ENCODE data around the gene CHRNA3.

The CHRNA3 gene

DNA sequence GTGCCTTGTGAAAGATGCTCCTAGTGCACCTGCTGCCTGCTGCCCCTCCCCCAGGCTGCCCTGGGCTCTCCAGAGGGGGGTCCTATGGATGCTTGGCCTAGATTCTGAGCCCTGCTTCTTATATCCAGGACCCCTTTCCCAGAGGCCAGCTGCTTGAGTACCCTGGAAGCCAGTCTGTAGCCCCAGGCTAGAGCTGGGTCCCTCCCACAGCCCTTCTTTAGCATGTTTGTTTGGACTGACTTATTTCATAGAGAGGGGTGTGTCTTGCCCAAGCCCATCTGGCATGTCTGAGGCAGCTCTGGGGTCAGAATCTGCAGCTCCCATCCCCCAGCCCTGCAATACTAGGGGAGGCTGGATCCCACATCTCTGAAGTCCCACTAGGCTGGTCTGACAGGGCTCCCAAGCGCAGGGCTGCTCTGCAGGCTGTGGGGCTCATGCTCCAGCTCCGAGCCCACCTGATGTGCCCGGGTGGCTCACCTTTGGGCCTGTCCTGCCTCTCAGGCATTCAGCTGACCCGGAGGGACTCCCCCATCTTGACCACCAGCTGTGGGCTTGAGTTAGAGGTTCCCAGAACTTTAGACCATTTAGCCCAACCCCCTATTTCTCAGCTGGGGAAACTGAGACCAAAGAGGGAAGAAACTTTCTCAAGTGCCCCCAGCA is 17.1 kb upstream of the CHRNA3 start:
- no peaks in the 10 kb centered on the region for H3K36me3 ChIP-seq (ENCODE audit: control insufficient read depth, insufficient read depth, low read length)
- H3K4me1 ChIP-seq (ENCODE audit: control insufficient read depth, insufficient read depth, low read length) = peaks cover 6% of the 10 kb centered on the region
- peaks cover 30% of the 10 kb centered on the region for H3K27me3 ChIP-seq (ENCODE audit: control insufficient read depth, insufficient read depth, low read length, poor library complexity, severe bottlenecking)
- no peak overlapping the region for H3K27ac ChIP-seq (ENCODE audit: insufficient read depth, low read depth, low read length, poor library complexity, severe bottlenecking)
- H3K4me3 ChIP-seq (ENCODE audit: insufficient read depth, low read depth, low read length) = no peak overlapping the region
- no peaks in the 10 kb centered on the region for H3K9me3 ChIP-seq (ENCODE audit: control insufficient read depth, low read length)
- 86 to 93% methylated on average over 4 of the region's 4 CpGs for WGBS, 2 experiments

- no peak overlapping the region for H3K4me3 ChIP-seq (ENCODE audit: insufficient read depth, low read depth, low read length)
- H3K36me3 ChIP-seq (ENCODE audit: control insufficient read depth, insufficient read depth, low read length) = no peaks in the 10 kb centered on the region
- 91 to 98% methylated on average over 2 of the region's 2 CpGs for WGBS, 2 experiments
- H3K27me3 ChIP-seq (ENCODE audit: control insufficient read depth, insufficient read depth, low read length, poor library complexity, severe bottlenecking) = peaks cover 19% of the 10 kb centered on the region
- H3K9me3 ChIP-seq (ENCODE audit: control insufficient read depth, low read length) = no peaks in the 10 kb centered on the region
- peaks cover 6% of the 10 kb centered on the region for H3K4me1 ChIP-seq (ENCODE audit: control insufficient read depth, insufficient read depth, low read length)
- H3K27ac ChIP-seq (ENCODE audit: insufficient read depth, low read depth, low read length, poor library complexity, severe bottlenecking) = no peak overlapping the region
Observed at GRCh38 chr15:78636378-78636859, 15.6 kb upstream of the CHRNA3 start.

GRCh38 chr15:78635346-78635745 is 14.6 kb upstream of the CHRNA3 start:
- peaks cover 9% of the 10 kb centered on the region for H3K27me3 ChIP-seq (ENCODE audit: control insufficient read depth, insufficient read depth, low read length, poor library complexity, severe bottlenecking)
- peaks cover 2% of the 10 kb centered on the region for H3K4me1 ChIP-seq (ENCODE audit: control insufficient read depth, insufficient read depth, low read length)
- H3K27ac ChIP-seq (ENCODE audit: insufficient read depth, low read depth, low read length, poor library complexity, severe bottlenecking) = no peak overlapping the region
- H3K36me3 ChIP-seq (ENCODE audit: control insufficient read depth, insufficient read depth, low read length) = no peaks in the 10 kb centered on the region
- 88 to 94% methylated on average over 10 of the region's 10 CpGs for WGBS, 2 experiments
- H3K4me3 ChIP-seq (ENCODE audit: insufficient read depth, low read depth, low read length) = no peak overlapping the region
- no peaks in the 10 kb centered on the region for H3K9me3 ChIP-seq (ENCODE audit: control insufficient read depth, low read length)

GRCh38 chr15:78634210-78635145 is 13.7 kb upstream of the CHRNA3 start:
- Histone ChIP-seq H3K4me3 (ENCODE audit: insufficient read depth, low read depth, low read length) (no peak overlapping the region), H3K27ac (ENCODE audit: insufficient read depth, low read depth, low read length, poor library complexity, severe bottlenecking) (no peak overlapping the region), H3K9me3 (ENCODE audit: control insufficient read depth, low read length) (no peaks in the 10 kb centered on the region), H3K4me1 (ENCODE audit: control insufficient read depth, insufficient read depth, low read length) (no peaks in the 10 kb centered on the region), H3K36me3 (ENCODE audit: control insufficient read depth, insufficient read depth, low read length) (no peaks in the 10 kb centered on the region), H3K27me3 (ENCODE audit: control insufficient read depth, insufficient read depth, low read length, poor library complexity, severe bottlenecking) (no peaks in the 10 kb centered on the region)
- WGBS, 2 experiments = 90 to 91% methylated on average over 12 of the region's 12 CpGs

DNA sequence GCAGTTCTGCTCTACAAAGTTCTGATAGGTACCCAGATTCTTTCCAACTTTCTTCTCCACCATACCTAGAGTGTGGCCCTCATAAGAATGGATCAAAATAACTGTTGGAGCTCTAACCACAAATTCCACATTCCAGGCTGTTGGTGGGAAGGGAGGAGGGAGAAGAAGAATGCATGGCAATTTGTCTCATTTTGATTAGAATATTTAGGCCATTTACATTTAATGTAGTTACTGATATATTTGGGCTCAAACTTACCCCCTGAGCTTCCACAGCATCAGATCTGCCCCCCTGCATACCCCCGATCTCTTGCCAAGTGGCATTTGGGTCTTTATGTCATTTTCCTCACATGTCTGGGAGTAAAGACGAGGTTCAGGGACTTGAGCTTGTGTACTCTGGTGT is 12.6 kb upstream of the CHRNA3 start:
- Histone ChIP-seq H3K27ac (ENCODE audit: insufficient read depth, low read depth, low read length, poor library complexity, severe bottlenecking) (no peak overlapping the region), H3K36me3 (ENCODE audit: control insufficient read depth, insufficient read depth, low read length) (no peaks in the 10 kb centered on the region), H3K4me1 (ENCODE audit: control insufficient read depth, insufficient read depth, low read length) (no peaks in the 10 kb centered on the region), H3K4me3 (ENCODE audit: insufficient read depth, low read depth, low read length) (no peak overlapping the region), H3K27me3 (ENCODE audit: control insufficient read depth, insufficient read depth, low read length, poor library complexity, severe bottlenecking) (no peaks in the 10 kb centered on the region), H3K9me3 (ENCODE audit: control insufficient read depth, low read length) (no peaks in the 10 kb centered on the region)
- WGBS, 2 experiments = 92 to 94% methylated on average over 2 of the region's 2 CpGs

DNA sequence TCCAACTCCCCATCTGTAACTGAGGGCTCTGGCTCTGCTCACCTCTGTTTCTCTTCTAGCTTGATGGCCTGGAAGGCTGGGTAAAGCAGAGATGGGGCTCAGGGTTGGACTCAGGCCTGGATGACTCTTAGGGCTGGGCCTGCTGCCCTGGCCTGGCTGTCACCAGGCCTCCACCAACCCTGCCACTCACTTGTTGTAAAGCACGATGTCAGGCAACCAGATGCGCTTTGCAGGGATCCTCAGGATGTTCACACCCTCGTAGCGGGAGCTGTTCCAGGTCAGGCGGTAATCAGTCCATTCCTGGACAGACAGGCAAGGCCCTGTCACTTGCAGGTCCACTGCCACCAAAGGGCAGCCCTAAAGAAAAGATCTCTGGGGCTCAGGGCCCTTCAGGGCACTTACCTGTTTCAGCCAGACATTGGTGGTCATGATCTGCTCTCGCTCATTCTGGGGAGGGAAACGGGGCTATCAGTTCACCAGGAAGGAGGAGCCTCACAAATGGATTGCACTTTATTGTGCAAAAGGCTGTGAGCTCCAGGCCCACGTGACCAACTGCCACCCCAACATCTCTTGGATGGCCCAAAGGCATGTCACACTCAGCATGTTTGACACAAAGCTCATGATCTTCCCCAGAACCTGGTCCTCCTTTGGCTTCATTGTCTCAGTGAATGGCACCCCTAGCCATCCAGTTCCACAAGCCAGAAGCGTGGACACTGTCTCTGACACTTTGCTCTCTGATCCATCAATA is 10.3 kb upstream of the CHRNA3 start:
- Histone ChIP-seq H3K27ac (ENCODE audit: insufficient read depth, low read depth, low read length, poor library complexity, severe bottlenecking) (no peak overlapping the region), H3K27me3 (ENCODE audit: control insufficient read depth, insufficient read depth, low read length, poor library complexity, severe bottlenecking) (no peaks in the 10 kb centered on the region), H3K36me3 (ENCODE audit: control insufficient read depth, insufficient read depth, low read length) (no peaks in the 10 kb centered on the region), H3K4me1 (ENCODE audit: control insufficient read depth, insufficient read depth, low read length) (no peaks in the 10 kb centered on the region), H3K4me3 (ENCODE audit: insufficient read depth, low read depth, low read length) (no peak overlapping the region), H3K9me3 (ENCODE audit: control insufficient read depth, low read length) (no peaks in the 10 kb centered on the region)
- 87 to 92% methylated on average over 9 of the region's 9 CpGs for WGBS, 2 experiments

- H3K4me1 ChIP-seq (ENCODE audit: control insufficient read depth, insufficient read depth, low read length) = no peaks in the 10 kb centered on the region
- no peak overlapping the region for H3K4me3 ChIP-seq (ENCODE audit: insufficient read depth, low read depth, low read length)
- H3K9me3 ChIP-seq (ENCODE audit: control insufficient read depth, low read length) = no peaks in the 10 kb centered on the region
- no peak overlapping the region for H3K27ac ChIP-seq (ENCODE audit: insufficient read depth, low read depth, low read length, poor library complexity, severe bottlenecking)
- no peaks in the 10 kb centered on the region for H3K27me3 ChIP-seq (ENCODE audit: control insufficient read depth, insufficient read depth, low read length, poor library complexity, severe bottlenecking)
- no peaks in the 10 kb centered on the region for H3K36me3 ChIP-seq (ENCODE audit: control insufficient read depth, insufficient read depth, low read length)
- WGBS, 2 experiments = 91% methylated on average over 12 of the region's 12 CpGs
Observed at GRCh38 chr15:78629716-78630065, 8.9 kb upstream of the CHRNA3 start.

DNA sequence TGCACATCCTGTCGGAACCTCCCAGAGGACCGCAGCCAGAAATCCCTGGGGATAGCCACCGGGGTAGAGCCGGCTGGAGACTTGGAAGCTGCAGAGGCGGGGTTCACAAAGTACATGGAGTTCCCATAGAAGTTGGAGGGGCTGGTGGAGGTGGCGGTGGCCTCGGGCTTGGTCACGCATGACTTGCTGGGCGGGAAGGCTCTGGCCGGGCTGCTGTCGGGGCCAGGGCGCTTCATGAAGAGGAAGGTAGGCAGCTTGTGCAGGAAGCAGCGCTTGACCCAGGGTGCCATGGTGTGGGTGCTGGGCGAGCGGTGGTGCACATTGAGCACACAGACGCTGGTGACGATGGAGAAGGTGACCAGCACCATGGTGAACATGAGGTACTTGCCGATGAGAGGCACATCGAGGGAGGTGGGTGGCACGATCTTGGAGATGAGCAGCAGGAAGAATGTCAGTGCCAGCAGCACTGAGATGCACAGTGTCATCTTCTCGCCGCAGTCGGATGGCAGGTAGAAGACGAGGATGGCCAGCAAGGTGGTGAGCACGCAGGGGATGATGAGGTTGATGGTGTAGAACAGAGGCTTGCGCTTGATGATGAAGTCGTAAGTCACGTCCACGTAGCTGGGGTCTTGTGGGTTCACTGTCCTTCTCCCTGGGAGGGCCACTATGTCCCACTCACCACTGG is 8.4 kb upstream of the CHRNA3 start:
- Histone ChIP-seq H3K4me3 (ENCODE audit: insufficient read depth, low read depth, low read length) (no peak overlapping the region), H3K4me1 (ENCODE audit: control insufficient read depth, insufficient read depth, low read length) (no peaks in the 10 kb centered on the region), H3K9me3 (ENCODE audit: control insufficient read depth, low read length) (no peaks in the 10 kb centered on the region), H3K27ac (ENCODE audit: insufficient read depth, low read depth, low read length, poor library complexity, severe bottlenecking) (no peak overlapping the region), H3K27me3 (ENCODE audit: control insufficient read depth, insufficient read depth, low read length, poor library complexity, severe bottlenecking) (no peaks in the 10 kb centered on the region), H3K36me3 (ENCODE audit: control insufficient read depth, insufficient read depth, low read length) (no peaks in the 10 kb centered on the region)
- 94 to 95% methylated on average over 29 of the region's 29 CpGs for WGBS, 2 experiments

DNA sequence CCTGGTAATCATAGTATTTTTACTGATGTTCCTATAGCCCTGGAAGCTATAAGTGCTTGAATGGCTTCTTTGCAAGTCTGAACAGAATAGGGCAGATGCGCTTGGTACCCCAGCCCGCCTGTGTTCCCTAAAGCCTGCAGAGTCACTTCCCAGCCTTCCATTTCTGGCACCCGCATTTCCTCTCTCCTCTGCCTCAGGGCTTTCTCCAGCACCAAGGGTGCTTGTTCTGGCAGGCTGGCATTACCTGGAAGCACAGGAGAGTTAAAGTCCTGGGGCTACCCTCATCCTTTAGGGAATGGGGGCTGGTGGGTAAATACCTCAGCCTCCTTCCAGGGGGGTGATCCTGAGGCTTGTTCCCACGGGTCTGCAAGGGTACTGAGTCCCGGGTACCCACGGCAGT is 7.4 kb upstream of the CHRNA3 start:
- Histone ChIP-seq H3K27me3 (ENCODE audit: control insufficient read depth, insufficient read depth, low read length, poor library complexity, severe bottlenecking) (no peaks in the 10 kb centered on the region), H3K9me3 (ENCODE audit: control insufficient read depth, low read length) (no peaks in the 10 kb centered on the region), H3K27ac (ENCODE audit: insufficient read depth, low read depth, low read length, poor library complexity, severe bottlenecking) (no peak overlapping the region), H3K4me3 (ENCODE audit: insufficient read depth, low read depth, low read length) (no peak overlapping the region), H3K36me3 (ENCODE audit: control insufficient read depth, insufficient read depth, low read length) (no peaks in the 10 kb centered on the region), H3K4me1 (ENCODE audit: control insufficient read depth, insufficient read depth, low read length) (no peaks in the 10 kb centered on the region)
- whole genome bisulfite sequencing, 2 experiments = 87 to 90% methylated on average over 6 of the region's 6 CpGs

All from ectodermal cell (in vitro differentiated cells).